Neural progenitor cell (in vitro differentiated cells): ENCODE results near the gene KEAP1. TPM values are rescaled to one million over a fixed set of nuclear protein-coding genes. Genes with fewer than 3 reads are reported as not detected.
"Not testable (repeated sequence)": the region's sequence is repeated elsewhere in the genome, so short reads cannot be mapped to it uniquely, and the experiment has no call there.

Source experiments
- DNase-seq: peaks from one replicate; pipeline ENCODE4 v3.0.0-alpha.2; 2016; ENCODE audit warnings: low spot score
- H2AFZ ChIP-seq: fragments of 200-600 bp; sonication (generic); replicated peaks from 2 replicates; pipeline ENCODE4 v1.6.1; 2016; ENCODE audit warnings: antibody characterized with exemption
- H3F3A ChIP-seq: fragments of 200-600 bp; sonication (generic); 2 replicates; pipeline ENCODE4 v1.6.1; 2016; ENCODE audit warnings: antibody characterized with exemption, low read depth
- H3K27ac ChIP-seq: fragments of 200-600 bp; sonication (generic); 2 replicates; pipeline ENCODE4 v1.5.1; 2016; ENCODE audit warnings: mild to moderate bottlenecking
- H3K27me3 ChIP-seq: fragments of 200-600 bp; sonication (generic); 2 replicates; pipeline ENCODE4 v1.6.1; 2016; ENCODE audit warnings: mild to moderate bottlenecking, moderate library complexity
- H3K36me3 ChIP-seq: fragments of 200-600 bp; sonication (generic); 2 replicates; pipeline ENCODE4 v1.5.1; 2016
- H3K4me1 ChIP-seq: fragments of 200-600 bp; sonication (generic); 2 replicates; pipeline ENCODE4 v1.6.1; 2016; ENCODE audit warnings: mixed run types
- H3K4me2 ChIP-seq: fragments of 200-600 bp; sonication (generic); 2 replicates; pipeline ENCODE4 v1.6.1; 2016
- H3K4me3 ChIP-seq: fragments of 200-600 bp; sonication (generic); 2 replicates; pipeline ENCODE4 v1.5.1; 2016
- H3K79me2 ChIP-seq: fragments of 200-600 bp; sonication (generic); 2 replicates; pipeline ENCODE4 v1.6.1; 2016; ENCODE audit warnings: low read depth
- H3K9ac ChIP-seq: fragments of 200-600 bp; sonication (generic); 2 replicates; pipeline ENCODE4 v1.6.1; 2016
- H3K9me3 ChIP-seq: fragments of 200-600 bp; sonication (generic); 2 replicates; pipeline ENCODE4 v1.5.1; 2016; ENCODE audit warnings: low read depth
- H4K20me1 ChIP-seq: fragments of 200-600 bp; sonication (generic); 2 replicates; pipeline ENCODE4 v1.6.1; 2016; ENCODE audit warnings: low read depth
- H3K27ac Mint-ChIP-seq: 3 replicates; pipeline ENCODE4 v1.8.0; 2021; ENCODE audit warnings: mixed read lengths
- H3K27me3 Mint-ChIP-seq: 2 replicates; pipeline ENCODE4 v1.8.0; 2022; ENCODE audit warnings: low read depth, mild to moderate bottlenecking, inconsistent platforms, moderate library complexity, mixed read lengths; ENCODE audit not compliant: insufficient read depth
- H3K36me3 Mint-ChIP-seq: 3 replicates; pipeline ENCODE4 v1.8.0; 2021; ENCODE audit warnings: mixed read lengths
- H3K4me1 Mint-ChIP-seq: 3 replicates; pipeline ENCODE4 v1.8.0; 2021; ENCODE audit warnings: mixed read lengths
- H3K4me3 Mint-ChIP-seq: 3 replicates; pipeline ENCODE4 v1.8.0; 2021; ENCODE audit warnings: mild to moderate bottlenecking, moderate library complexity, mixed read lengths
- H3K9me3 Mint-ChIP-seq: 3 replicates; pipeline ENCODE4 v1.8.0; 2020; ENCODE audit warnings: mixed read lengths
- CTCF ChIP-seq: fragments of 200-600 bp; sonication (generic); IDR thresholded peaks from 2 replicates; pipeline ENCODE4 v1.5.1; 2017; ENCODE audit warnings: antibody characterized with exemption, mild to moderate bottlenecking
- EZH2 ChIP-seq: fragments of 200-600 bp; sonication (generic); IDR thresholded peaks from 2 replicates; pipeline ENCODE4 v1.6.1; 2017; ENCODE audit warnings: antibody characterized with exemption, mild to moderate bottlenecking, moderate library complexity
- EZH2phosphoT487 ChIP-seq: fragments of 200-600 bp; sonication (generic); IDR thresholded peaks from 2 replicates; pipeline ENCODE4 v1.6.1; 2017; ENCODE audit warnings: antibody characterized with exemption
- total RNA-seq: library from RNA; depleted of rRNA; stranded (reverse); fragments of >200 nt; gene quantifications from 2 replicates; pipeline ENCODE4 v1.2.3, GENCODE V29; 2015; ENCODE audit warnings: low replicate concordance

Gene KEAP1
- total RNA-seq, result 25.2 and 41.7 TPM in 2 replicates

- H3K4me1 ChIP-seq, result no peaks in the 10 kb centered on the region
- peak; percentile 63 for DNase-seq
- peak within 1 kb of the TSS; percentile 48 for H3K9ac ChIP-seq
- Mint-ChIP-seq H3K4me3 (peak within 1 kb of the TSS; percentile 91), H3K27ac (peak within 1 kb of the TSS; percentile 98), H3K27me3 (peaks cover 12% of the 10 kb centered on the region), H3K4me1 (peaks cover 13% of the 10 kb centered on the region), H3K9me3 (no peaks in the 10 kb centered on the region), H3K36me3 (peaks cover 15% of the 10 kb centered on the region)
- peaks cover 21% of the 10 kb centered on the region for H3F3A ChIP-seq
- peaks cover 12% of the 10 kb centered on the region for H3K27me3 ChIP-seq
- H3K79me2 ChIP-seq, result peaks cover 43% of the 10 kb centered on the region
- peak within 1 kb of the TSS; percentile 91 for H3K4me3 ChIP-seq
- no peaks in the 10 kb centered on the region for H3K9me3 ChIP-seq
- H4K20me1 ChIP-seq, result no peaks in the 10 kb centered on the region
- no peaks in the 10 kb centered on the region for H3K36me3 ChIP-seq
- peak within 1 kb of the TSS; percentile 78 for H2AFZ ChIP-seq
- peak within 1 kb of the TSS; percentile 96 for H3K4me2 ChIP-seq
- TF ChIP-seq CTCF (no peak), EZH2phosphoT487 (peak; percentile 30), EZH2 (peak; percentile 14)
- no peak within 1 kb of the TSS for H3K27ac ChIP-seq
Measured at GRCh38 chr19:10503002-10503789, at the start of gene KEAP1. KEAP1 (minus strand) TSS chr19:10503356; CDS start chr19:10500033, 3,323 bp downstream.

GRCh38 chr19:10552510-10553053 lies 49.4 kb upstream of the KEAP1 start:
- H3K36me3 ChIP-seq, result no peaks in the 10 kb centered on the region

GRCh38 chr19:10551698-10552301 lies 48.6 kb upstream of the KEAP1 start:
- Mint-ChIP-seq H3K27me3 (peaks cover 3% of the 10 kb centered on the region), H3K9me3 (no peaks in the 10 kb centered on the region), H3K27ac (no peak overlapping the region), H3K4me1 (no peaks in the 10 kb centered on the region), H3K36me3 (peaks cover 16% of the 10 kb centered on the region), H3K4me3 (no peak overlapping the region)
- no peak overlapping the region for H2AFZ ChIP-seq
- TF ChIP-seq EZH2phosphoT487 (no peak), CTCF (no peak), EZH2 (no peak)
- no peaks in the 10 kb centered on the region for H3K27me3 ChIP-seq
- H3K4me2 ChIP-seq, result no peak overlapping the region
- no peak overlapping the region for H3K4me3 ChIP-seq
- peaks cover 22% of the 10 kb centered on the region for H3F3A ChIP-seq
- no peaks in the 10 kb centered on the region for H3K36me3 ChIP-seq
- no peaks in the 10 kb centered on the region for H3K4me1 ChIP-seq
- H3K27ac ChIP-seq, result no peak overlapping the region
- no peak for DNase-seq
- no peaks in the 10 kb centered on the region for H4K20me1 ChIP-seq
- H3K9ac ChIP-seq, result no peak overlapping the region
- no peaks in the 10 kb centered on the region for H3K9me3 ChIP-seq
- H3K79me2 ChIP-seq, result no peaks in the 10 kb centered on the region

More at GRCh38 chr19:10552510-10553053, 49.4 kb upstream of the KEAP1 start:
- Histone ChIP-seq H2AFZ (no peak overlapping the region), H3K4me2 (no peak overlapping the region), H3K27me3 (no peaks in the 10 kb centered on the region), H3K9ac (no peak overlapping the region), H3K27ac (no peak overlapping the region), H3F3A (peaks cover 22% of the 10 kb centered on the region), H3K4me3 (no peak overlapping the region), H3K79me2 (no peaks in the 10 kb centered on the region), H4K20me1 (no peaks in the 10 kb centered on the region), H3K9me3 (no peaks in the 10 kb centered on the region), H3K4me1 (no peaks in the 10 kb centered on the region)
- no peak for DNase-seq
- H3K4me1 Mint-ChIP-seq, result no peaks in the 10 kb centered on the region
- H3K36me3 Mint-ChIP-seq, result peaks cover 16% of the 10 kb centered on the region
- no peak overlapping the region for H3K4me3 Mint-ChIP-seq
- H3K9me3 Mint-ChIP-seq, result no peaks in the 10 kb centered on the region
- peaks cover 3% of the 10 kb centered on the region for H3K27me3 Mint-ChIP-seq
- TF ChIP-seq EZH2phosphoT487 (no peak), CTCF (no peak), EZH2 (no peak)
- no peak overlapping the region for H3K27ac Mint-ChIP-seq

DNA sequence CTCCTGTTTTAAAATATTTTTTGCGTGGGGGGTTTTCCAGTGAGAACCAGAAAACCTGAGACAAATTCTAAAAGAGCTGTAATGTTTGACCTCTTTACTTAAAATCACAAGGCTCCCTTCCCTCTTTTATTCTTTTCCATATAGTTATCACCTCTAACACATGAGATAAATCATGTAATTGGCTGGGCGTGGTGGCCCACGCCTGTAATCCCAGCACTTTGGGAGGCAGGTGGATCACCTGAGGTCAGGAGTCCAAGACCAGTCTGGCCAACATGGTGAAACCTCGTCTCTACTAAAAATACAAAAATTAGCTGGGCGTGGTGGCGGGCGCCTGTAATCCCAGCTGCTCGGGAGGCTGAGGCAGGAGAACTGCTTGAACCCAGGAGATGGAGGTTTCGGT lies 47.9 kb upstream of the KEAP1 start:
- not testable (repeated sequence) for H3K4me1 Mint-ChIP-seq, DNase-seq, H4K20me1 ChIP-seq, H3K9ac ChIP-seq, H3K27me3 Mint-ChIP-seq, H3K4me3 Mint-ChIP-seq, H3K27ac Mint-ChIP-seq, H3K4me1 ChIP-seq, H3K79me2 ChIP-seq, H3K36me3 ChIP-seq, H3K4me3 ChIP-seq, H3K4me2 ChIP-seq, H3K27ac ChIP-seq, H3K9me3 ChIP-seq, H3K9me3 Mint-ChIP-seq, H2AFZ ChIP-seq, H3K27me3 ChIP-seq
- H3K36me3 Mint-ChIP-seq, result peaks cover 16% of the 10 kb centered on the region
- peaks cover 21% of the 10 kb centered on the region for H3F3A ChIP-seq
